Measurements from ENCODE around the gene FN3KRP.
"Not testable (repeated sequence)": the region's sequence is repeated elsewhere in the genome, so short reads cannot be mapped to it uniquely, and the experiment has no call there.

FN3KRP gene

GRCh38 chr17:82743344-82744219 is 27.1 kb downstream of the FN3KRP start:
- DNase-seq (ENCODE audit: low read depth, low spot score) = no peak

DNA sequence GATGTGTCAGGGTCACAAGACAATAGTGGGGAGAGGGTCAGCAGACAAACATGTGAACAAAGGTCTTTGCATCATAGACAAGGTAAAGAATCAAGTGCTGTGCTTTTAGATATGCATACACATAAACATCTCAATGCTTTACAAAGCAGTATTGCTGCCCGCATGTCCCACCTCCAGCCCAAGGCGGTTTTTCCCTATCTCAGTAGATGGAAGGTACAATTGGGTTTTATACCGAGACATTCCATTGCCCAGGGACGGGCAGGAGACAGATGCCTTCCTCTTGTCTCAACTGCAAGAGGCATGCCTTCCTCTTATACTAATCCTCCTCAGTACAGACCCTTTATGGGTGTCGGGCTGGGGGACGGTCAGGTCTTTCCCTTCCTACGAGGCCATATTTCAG is 28.2 kb downstream of the FN3KRP start:
- DNase-seq (ENCODE audit: low read depth, low spot score) = not testable (repeated sequence)

DNA sequence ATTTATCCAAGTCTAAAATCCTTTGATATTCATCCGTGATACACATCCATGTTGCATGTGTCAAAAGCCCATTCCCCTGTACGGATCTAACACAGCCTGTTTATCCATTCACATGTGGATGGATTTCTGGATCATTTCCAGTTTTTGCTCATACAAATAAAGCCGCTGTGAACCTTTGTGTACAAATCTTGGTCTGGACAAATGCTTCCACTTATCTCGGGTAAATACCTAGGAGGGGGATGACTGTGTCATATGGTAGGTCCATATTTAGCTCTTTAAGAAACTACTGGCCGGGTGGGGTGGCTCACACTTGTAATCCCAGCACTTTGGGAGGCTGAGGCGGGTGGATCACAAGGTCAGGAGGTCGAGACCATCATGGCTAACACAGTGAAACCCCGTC is 29.0 kb downstream of the FN3KRP start:
- no peak for DNase-seq (ENCODE audit: low read depth, low spot score)

DNA sequence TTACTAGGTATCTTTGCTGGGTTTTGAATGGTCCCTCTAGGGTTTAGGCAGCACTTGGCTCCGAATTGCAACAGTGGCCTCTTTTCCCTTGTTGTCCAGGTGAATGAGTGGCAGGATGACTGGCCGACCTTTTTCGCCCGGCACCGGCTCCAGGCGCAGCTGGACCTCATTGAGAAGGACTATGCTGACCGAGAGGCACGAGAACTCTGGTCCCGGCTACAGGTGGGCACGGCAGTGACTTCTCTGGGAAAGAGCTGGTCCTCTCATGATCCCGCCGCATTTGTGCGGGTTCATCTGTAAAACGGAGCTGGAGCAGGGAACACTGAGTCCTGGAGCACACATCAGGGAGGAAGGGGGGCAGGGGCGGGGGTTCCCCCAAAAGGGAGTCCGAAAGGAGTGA is 32.2 kb downstream of the FN3KRP start:
- DNase-seq (ENCODE audit: low read depth, low spot score) = no peak

- no peak for DNase-seq (ENCODE audit: low read depth, low spot score)
These were observed 33.9 kb downstream of the FN3KRP start for GRCh38 chr17:82750241-82750908.

DNA sequence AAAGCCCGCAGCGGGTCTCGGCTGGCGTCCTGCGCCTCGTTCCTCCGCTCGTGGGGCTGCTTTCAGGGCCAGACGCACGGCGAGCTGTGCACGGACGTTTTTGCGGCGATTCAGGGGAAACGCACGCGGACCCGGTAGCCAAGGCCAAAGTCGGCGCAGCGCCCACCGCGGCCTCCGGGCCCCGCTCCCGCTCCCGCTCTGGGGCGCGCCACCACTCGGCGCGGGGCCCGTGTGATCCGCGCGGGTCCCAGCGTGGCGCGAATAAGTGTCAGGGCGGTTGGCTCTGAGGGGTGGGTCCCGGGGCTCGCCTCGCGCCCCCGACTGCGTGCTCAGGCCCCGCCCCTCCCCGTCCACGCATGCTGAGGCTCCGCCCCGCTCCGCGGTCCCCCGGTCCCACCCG is 34.7 kb downstream of the FN3KRP start:
- DNase-seq (ENCODE audit: low read depth, low spot score) = no peak

DNA sequence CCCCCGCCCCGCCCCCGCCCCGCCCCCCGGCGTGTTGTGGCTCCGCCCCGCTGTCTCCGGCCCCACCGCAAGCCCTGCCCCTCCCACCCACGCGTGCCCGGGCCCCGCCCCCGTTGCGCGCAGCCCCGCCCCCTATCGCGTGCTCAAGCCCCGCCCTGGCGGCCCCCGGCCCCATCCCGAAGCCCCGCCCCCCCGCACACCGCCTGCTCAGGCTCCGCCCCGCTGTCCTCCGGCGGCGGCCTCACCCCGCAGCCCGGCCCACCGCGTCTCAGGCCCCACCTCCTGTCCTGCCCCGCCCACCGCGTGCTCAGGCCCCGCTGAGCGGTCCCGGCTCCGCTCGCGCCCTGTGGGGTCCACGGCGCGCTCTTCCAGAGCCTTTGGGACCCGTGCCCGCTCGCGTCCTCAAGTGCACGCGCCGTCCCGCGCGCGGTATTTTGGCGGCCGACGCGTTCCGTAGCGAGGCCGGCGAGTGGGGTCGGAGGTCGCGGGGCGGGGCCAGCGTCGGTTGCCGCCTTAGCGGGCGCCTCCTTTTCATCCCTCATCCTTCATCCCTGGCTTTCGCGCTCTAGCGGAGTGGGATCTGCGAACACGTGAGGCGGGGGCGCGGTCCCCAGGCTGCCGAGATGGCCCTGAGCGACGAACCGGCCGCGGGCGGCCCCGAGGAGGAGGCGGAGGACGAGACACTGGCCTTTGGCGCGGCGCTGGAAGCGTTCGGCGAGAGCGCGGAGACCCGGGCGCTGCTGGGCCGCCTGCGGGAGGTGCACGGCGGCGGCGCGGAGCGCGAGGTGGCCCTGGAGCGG is 35.3 kb downstream of the FN3KRP start, which contains the start of gene TBCD:
Gene TBCD, plus strand, starts transcription at position 495 of the 800 bp plus-strand sequence. Its CDS starts 129 bp downstream, at position 624.
- peak; percentile 69 for DNase-seq (ENCODE audit: low read depth, low spot score)

- DNase-seq (ENCODE audit: low read depth, low spot score) = no peak
These were observed 36.1 kb downstream of the FN3KRP start for GRCh38 chr17:82752371-82753200.

- no peak for DNase-seq (ENCODE audit: low read depth, low spot score)
These were observed 36.6 kb downstream of the FN3KRP start for GRCh38 chr17:82753201-82753464.

DNA sequence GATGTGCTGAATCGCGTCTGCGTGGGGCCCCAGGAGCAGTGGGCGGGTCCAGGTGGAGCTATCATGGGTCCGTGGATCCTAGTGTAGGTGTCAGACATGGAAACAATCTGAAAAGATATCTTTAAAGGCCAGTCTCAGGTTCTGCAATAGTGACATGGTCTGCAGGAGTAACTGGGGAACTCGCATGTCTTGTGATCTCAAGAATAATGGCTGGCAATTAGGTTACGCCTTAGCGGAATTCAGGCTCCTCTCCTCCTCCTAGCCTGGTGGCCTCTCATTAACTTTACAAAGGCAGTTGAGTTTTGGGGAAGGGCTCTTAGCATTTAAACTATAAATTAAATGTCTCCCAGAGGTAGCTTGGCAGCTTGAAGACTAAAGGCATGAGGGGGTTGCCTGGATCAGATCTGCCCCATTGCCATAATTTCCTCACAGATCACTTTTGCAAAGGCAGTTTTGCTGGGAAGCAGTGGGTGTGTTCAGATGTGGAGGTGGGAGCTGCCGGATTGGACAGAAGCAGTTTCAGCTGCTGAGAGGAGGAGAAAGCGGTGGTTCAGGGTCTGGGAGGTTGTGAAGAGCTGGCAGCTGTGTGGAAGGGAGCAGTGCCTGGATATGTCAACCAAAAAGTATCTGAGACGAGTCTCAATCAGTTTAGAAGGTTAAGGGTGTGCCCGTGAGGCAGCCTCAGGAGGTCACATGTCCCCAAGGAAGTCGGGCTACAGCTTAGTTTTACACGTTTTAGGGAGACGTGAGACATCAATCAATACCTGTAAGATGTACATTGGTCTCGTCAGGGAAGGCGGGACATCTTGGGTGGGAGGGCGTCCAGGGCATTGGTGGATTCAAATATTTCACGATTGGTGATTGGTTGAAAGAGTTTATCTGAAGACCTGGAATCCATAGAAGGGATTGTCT is 38.0 kb downstream of the FN3KRP start:
- DNase-seq (ENCODE audit: low read depth, low spot score) = no peak

- DNase-seq (ENCODE audit: low read depth, low spot score) = no peak
These were observed 39.7 kb downstream of the FN3KRP start for GRCh38 chr17:82756166-82756565.

DNA sequence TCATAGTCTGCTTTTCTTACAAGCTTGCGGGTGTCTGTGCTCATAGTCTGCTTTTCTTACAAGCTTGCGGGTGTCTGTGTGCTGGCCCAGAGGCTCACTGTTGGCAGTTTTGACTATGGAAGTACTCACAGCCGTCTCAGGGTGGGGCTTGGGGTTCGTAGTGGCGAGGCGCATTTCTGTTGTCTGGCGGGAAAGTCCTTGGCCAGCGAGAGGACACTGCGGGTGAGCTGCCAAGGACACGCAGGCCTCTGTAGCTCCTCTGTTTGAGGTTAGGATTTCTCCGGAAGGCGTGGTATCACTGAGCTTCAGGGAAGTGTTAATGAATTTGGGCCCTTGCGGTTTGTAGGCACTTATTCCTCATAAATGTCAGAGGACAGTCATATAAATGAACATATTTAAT is 48.9 kb downstream of the FN3KRP start:
- no peak for DNase-seq (ENCODE audit: low read depth, low spot score)

DNA sequence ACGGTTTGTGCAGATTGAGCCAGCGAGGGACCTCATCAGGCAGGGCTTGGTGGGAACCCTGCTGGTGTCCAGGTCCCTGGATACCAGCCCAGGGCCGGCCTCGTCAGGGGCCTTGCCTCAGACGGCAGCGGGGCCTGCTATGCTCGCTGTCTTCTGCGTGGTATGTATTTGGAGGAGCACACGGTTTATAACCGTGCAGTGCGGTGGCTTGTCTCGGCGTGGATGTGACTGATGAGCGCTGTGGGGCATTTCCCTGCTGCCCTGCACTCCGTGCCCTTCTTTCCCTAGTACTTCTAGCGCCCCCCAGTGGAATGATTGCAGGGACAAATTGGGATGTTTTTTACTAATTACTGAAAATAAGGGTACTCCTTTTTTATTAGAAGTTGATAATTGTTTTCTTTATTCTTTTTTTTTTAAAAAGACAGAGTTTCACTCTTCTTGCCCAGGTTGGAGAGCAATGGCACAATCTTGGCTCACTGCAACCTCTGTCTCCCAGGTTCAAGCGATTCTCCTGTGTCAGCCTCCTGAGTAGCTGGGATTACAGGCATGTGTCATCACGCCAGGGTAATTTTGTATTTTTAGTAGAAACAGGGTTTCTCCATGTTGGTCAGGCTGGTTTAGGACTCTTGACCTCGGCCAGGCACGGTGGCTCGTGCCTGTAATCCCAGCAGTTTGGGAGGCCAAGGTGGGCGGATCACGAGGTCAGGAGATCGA is 50.7 kb downstream of the FN3KRP start:
- no peak for DNase-seq (ENCODE audit: low read depth, low spot score)

- DNase-seq (ENCODE audit: low read depth, low spot score) = no peak
These were observed 52.5 kb downstream of the FN3KRP start for GRCh38 chr17:82769041-82769440.

- DNase-seq (ENCODE audit: low read depth, low spot score) = no peak
These were observed 55.5 kb downstream of the FN3KRP start for GRCh38 chr17:82772026-82772425.

GRCh38 chr17:82774456-82774855 is 58.0 kb downstream of the FN3KRP start:
- not testable (repeated sequence) for DNase-seq (ENCODE audit: low read depth, low spot score)

DNA sequence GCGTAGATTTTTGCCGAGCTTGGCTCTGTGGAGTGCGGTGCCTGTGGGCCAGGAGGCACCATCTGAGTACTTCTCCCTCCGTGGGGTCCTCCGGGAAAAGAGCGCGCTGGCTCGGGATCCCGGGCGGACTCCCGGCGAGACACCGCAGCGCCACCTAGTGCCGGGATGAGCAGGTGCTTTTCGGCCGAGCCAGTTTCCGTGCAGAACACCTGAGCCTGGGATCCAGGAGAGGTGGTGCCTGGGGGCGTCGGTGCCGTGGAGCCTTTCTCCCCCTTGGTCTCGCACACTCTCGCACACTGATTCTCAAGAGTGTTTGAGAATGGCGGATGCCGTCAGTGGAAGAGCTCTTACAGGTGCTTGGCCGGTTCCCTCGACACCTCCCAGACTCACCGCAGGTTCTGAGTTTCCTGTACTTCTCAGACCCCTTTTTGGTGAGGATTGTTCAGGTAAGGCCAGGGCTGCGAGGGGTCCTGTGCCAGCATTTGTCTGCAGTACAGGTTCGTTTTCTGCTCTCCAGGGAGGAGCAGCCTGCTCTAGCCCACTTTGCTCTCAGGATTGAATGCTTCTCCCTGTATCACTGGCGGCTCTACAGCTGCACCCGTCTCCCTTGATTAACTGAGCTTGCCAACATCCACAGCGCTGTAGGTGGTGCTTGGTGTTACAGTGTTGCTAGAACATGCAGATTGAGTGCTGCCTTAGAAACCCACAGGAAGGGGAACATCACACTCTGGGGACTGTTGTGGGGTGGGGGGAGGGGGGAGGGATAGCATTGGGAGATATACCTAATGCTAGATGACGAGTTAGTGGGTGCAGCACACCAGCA is 58.7 kb downstream of the FN3KRP start:
- no peak for DNase-seq (ENCODE audit: low read depth, low spot score)

- DNase-seq (ENCODE audit: low read depth, low spot score) = no peak
These were observed 59.9 kb downstream of the FN3KRP start for GRCh38 chr17:82776454-82776853.
